ENCODE data around the gene RNASE7. TPM values are rescaled to one million over a fixed set of nuclear protein-coding genes. Genes with fewer than 3 reads are reported as not detected.

Gene RNASE7
- total RNA-seq, 2 donors from 2014 or later: 0.74 TPM; not detected in 1

- 87% methylated on average over 5 of the region's 5 CpGs for WGBS
- TF ChIP-seq POLR2A (IDR thresholded peaks at IDR 0.05) (no peak), POLR2AphosphoS5 (IDR thresholded peaks at IDR 0.05) (no peak)
- TF ChIP-seq, protein P1, sequence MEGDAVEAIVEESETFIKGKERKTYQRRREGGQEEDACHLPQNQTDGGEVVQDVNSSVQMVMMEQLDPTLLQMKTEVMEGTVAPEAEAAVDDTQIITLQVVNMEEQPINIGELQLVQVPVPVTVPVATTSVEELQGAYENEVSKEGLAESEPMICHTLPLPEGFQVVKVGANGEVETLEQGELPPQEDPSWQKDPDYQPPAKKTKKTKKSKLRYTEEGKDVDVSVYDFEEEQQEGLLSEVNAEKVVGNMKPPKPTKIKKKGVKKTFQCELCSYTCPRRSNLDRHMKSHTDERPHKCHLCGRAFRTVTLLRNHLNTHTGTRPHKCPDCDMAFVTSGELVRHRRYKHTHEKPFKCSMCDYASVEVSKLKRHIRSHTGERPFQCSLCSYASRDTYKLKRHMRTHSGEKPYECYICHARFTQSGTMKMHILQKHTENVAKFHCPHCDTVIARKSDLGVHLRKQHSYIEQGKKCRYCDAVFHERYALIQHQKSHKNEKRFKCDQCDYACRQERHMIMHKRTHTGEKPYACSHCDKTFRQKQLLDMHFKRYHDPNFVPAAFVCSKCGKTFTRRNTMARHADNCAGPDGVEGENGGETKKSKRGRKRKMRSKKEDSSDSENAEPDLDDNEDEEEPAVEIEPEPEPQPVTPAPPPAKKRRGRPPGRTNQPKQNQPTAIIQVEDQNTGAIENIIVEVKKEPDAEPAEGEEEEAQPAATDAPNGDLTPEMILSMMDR (IDR thresholded peaks at IDR 0.05): no peak
- Histone ChIP-seq H3K4me1 (replicated peaks) (no peaks in the 10 kb centered on the region), H3K27ac (no peak overlapping the region), H3K4me3 (no peak overlapping the region), H3K27me3 (replicated peaks; ENCODE audit: insufficient read depth) (no peaks in the 10 kb centered on the region), H3K36me3 (no peaks in the 10 kb centered on the region), H3K9me3 (no peaks in the 10 kb centered on the region)
- intact Hi-C loops (cut with DNase I): no loop called here
- no peak for DNase-seq (ENCODE audit: low spot score)
These were observed 9.6 kb upstream of the RNASE7 start for GRCh38 chr14:21032326-21033132.

- Histone ChIP-seq H3K9me3 (no peaks in the 10 kb centered on the region), H3K4me1 (replicated peaks) (no peaks in the 10 kb centered on the region), H3K27me3 (replicated peaks; ENCODE audit: insufficient read depth) (no peaks in the 10 kb centered on the region), H3K36me3 (no peaks in the 10 kb centered on the region), H3K4me3 (no peak overlapping the region), H3K27ac (no peak overlapping the region)
- WGBS: 75% methylated on average over 4 of the region's 4 CpGs
- no peak for DNase-seq (ENCODE audit: low spot score)
- intact Hi-C loops (cut with DNase I): no loop called here
- TF ChIP-seq, protein P1 (IDR thresholded peaks at IDR 0.05): no peak
- TF ChIP-seq POLR2A (IDR thresholded peaks at IDR 0.05) (no peak), POLR2AphosphoS5 (IDR thresholded peaks at IDR 0.05) (no peak)
These were observed 8.9 kb upstream of the RNASE7 start for GRCh38 chr14:21033133-21033698.

DNA sequence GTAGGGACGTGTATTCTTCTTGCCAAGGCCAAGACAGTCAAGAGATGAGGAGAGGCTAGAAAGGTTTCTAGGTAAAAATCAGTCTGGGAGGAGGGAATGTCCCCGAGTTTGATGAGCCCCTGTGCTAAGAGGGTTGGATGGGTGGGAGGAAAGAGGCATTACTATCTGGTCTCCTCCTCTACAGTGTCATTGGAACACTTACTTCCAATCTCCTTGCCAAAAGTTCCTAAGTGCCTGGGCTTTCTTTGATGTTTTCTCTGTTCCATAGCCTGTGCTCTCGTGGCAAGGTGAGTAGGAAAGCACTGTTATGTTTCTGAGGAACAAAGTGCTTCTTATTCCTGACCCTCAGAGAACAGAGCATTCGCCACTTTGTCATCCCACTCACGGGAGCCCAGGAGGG, 7.5 kb upstream of the RNASE7 start, which contains the start of gene RNASE13:
RNASE13 (minus strand) TSS at position 101 of the 400 bp plus-strand sequence. CDS start 519 bp downstream, outside the sequence.
- 62% methylated on average over 5 of the region's 5 CpGs for WGBS
- H3K4me1 ChIP-seq (replicated peaks): peaks cover 11% of the 10 kb centered on the region
- H3K36me3 ChIP-seq: no peaks in the 10 kb centered on the region
- H3K27me3 ChIP-seq (replicated peaks; ENCODE audit: insufficient read depth): no peaks in the 10 kb centered on the region
- no peak within 1 kb of the TSS for H3K4me3 ChIP-seq
- TF ChIP-seq POLR2AphosphoS5 (IDR thresholded peaks at IDR 0.05): no peak
- TF ChIP-seq POLR2A (IDR thresholded peaks at IDR 0.05): no peak
- TF ChIP-seq, protein P1 (IDR thresholded peaks at IDR 0.05): no peak
- no peaks in the 10 kb centered on the region for H3K9me3 ChIP-seq
- H3K27ac ChIP-seq: no peak within 1 kb of the TSS
- intact Hi-C loops (cut with DNase I): no loop called here
- DNase-seq (ENCODE audit: low spot score): no peak

- TF ChIP-seq, protein P1 (IDR thresholded peaks at IDR 0.05): no peak
- TF ChIP-seq POLR2A (IDR thresholded peaks at IDR 0.05): no peak
- no peak for TF ChIP-seq POLR2AphosphoS5 (IDR thresholded peaks at IDR 0.05)
- Histone ChIP-seq H3K27me3 (replicated peaks; ENCODE audit: insufficient read depth) (no peaks in the 10 kb centered on the region), H3K4me1 (replicated peaks) (peaks cover 14% of the 10 kb centered on the region), H3K4me3 (no peak overlapping the region), H3K36me3 (no peaks in the 10 kb centered on the region), H3K27ac (no peak overlapping the region), H3K9me3 (no peaks in the 10 kb centered on the region)
- intact Hi-C loops (cut with DNase I): no loop called here
- 91% methylated on average over 7 of the region's 7 CpGs for WGBS
- DNase-seq (ENCODE audit: low spot score): no peak
These were observed 5.4 kb upstream of the RNASE7 start for GRCh38 chr14:21036751-21037150.

Data from prostate gland (tissue), 2 donors.